ENCODE data around the gene IL11. TPM values are rescaled to one million over a fixed set of nuclear protein-coding genes. Genes with fewer than 3 reads are reported as not detected.

IL11 gene
- total RNA-seq, 1 experiment from 2014 or later, result 3.9 TPM

- Histone ChIP-seq H3K4ac (ENCODE audit: low read depth, low read length) (no peak overlapping the region), H4K5ac (ENCODE audit: insufficient read length, low read depth, low read length) (no peak overlapping the region), H2BK12ac (ENCODE audit: insufficient read length, low read depth, low read length) (no peak overlapping the region), H4K8ac (replicated peaks; ENCODE audit: insufficient read length, low read depth, low read length) (no peak overlapping the region), H2AFZ (ENCODE audit: low read length) (no peak overlapping the region), H3K56ac (ENCODE audit: insufficient read length, low read depth, low read length) (no peak overlapping the region), H2BK120ac (ENCODE audit: low read depth, low read length, poor library complexity, severe bottlenecking) (no peak overlapping the region), H3K14ac (ENCODE audit: insufficient read depth, low read length) (no peak overlapping the region), H3K27ac (ENCODE audit: insufficient read length, low read depth, low read length) (no peak overlapping the region), H3K79me1 (ENCODE audit: insufficient read depth, low read depth, low read length, poor library complexity, severe bottlenecking) (no peaks in the 10 kb centered on the region), H3K23ac (ENCODE audit: insufficient read length, low read depth, low read length) (no peak overlapping the region), H2AK5ac (ENCODE audit: insufficient read length, low read length) (no peak overlapping the region), H3K23me2 (ENCODE audit: insufficient read length, low read depth, low read length, poor library complexity, severe bottlenecking) (peaks cover 9% of the 10 kb centered on the region), H3K4me2 (ENCODE audit: insufficient read depth, insufficient read length, low read length) (no peak overlapping the region), H3K79me2 (ENCODE audit: insufficient read depth, low read length) (no peaks in the 10 kb centered on the region), H3K18ac (ENCODE audit: insufficient read length, low read depth, low read length) (no peak overlapping the region), H2BK15ac (ENCODE audit: low read depth, low read length) (no peak overlapping the region), H3K9ac (ENCODE audit: extremely low read depth, insufficient read length, low read length) (no peak overlapping the region), H2BK20ac (ENCODE audit: low read depth, low read length, poor library complexity, severe bottlenecking) (no peak overlapping the region), H4K91ac (ENCODE audit: insufficient read length, low read depth, low read length) (no peak overlapping the region), H3K9me3 (ENCODE audit: control insufficient read depth, low read depth, low read length) (no peaks in the 10 kb centered on the region), H2BK5ac (ENCODE audit: insufficient read length, low read length) (no peak overlapping the region), H3K27me3 (ENCODE audit: insufficient read depth, low read length) (peaks cover 16% of the 10 kb centered on the region; the same call in 1 of the 2 replicates), H3K4me1 (ENCODE audit: insufficient read depth, low read length) (peaks cover 2% of the 10 kb centered on the region; the same call in 1 of the 2 replicates), H4K20me1 (ENCODE audit: control insufficient read depth, insufficient read depth, insufficient read length) (no peaks in the 10 kb centered on the region), H3T11ph (ENCODE audit: low read length) (no peak overlapping the region)
- no peak overlapping the region for H3K27ac Mint-ChIP-seq
- H3K4me3 Mint-ChIP-seq, result peak overlapping the region in 1 of 2 experiments; percentile 24; a peak in 2 of 5 replicates
- no peaks in the 10 kb centered on the region; a peak in 1 of 5 replicates for H3K9me3 Mint-ChIP-seq
- peaks cover 2 to 36% (median 11%) of the 10 kb centered on the region in 3 experiments; a peak in 6 of 7 replicates for H3K36me3 Mint-ChIP-seq (ENCODE audit: insufficient read depth in 1 of 3, low read depth in 3 of 3)
- WGBS (ENCODE audit: extremely low coverage, insufficient read length, low lambda C conversion rate), result no CpG with 5 or more reads among the region's 6 CpGs
- H3K27me3 Mint-ChIP-seq (ENCODE audit: low read depth), result peaks cover 62% of the 10 kb centered on the region
- TF ChIP-seq CTCF (conservative IDR thresholded peaks at IDR 0.05), result no peak
- no peak for DNase-seq
- H3K4me1 Mint-ChIP-seq, result peaks cover 59 to 63% of the 10 kb centered on the region in 2 experiments
Measured at GRCh38 chr19:55352040-55352439, 18.2 kb downstream of the IL11 start.

Measured in H9 (cell line).